Hindlimb muscle (tissue), 1 donor: ENCODE measurements around the gene PTPN2. TPM values are rescaled to one million over a fixed set of nuclear protein-coding genes. Genes with fewer than 3 reads are reported as not detected.
"Not testable (repeated sequence)": the region's sequence is repeated elsewhere in the genome, so short reads cannot be mapped to it uniquely, and the experiment has no call there.

Source experiments
- DNase-seq: peaks from one replicate; pipeline ENCODE4 v3.0.0-alpha.2; 2013
- polyA plus RNA-seq: library from polyadenylated mRNA; unstranded; fragments of 120-200 nt; gene quantifications from one replicate; pipeline ENCODE4 v1.2.1, GENCODE V29; 2013; ENCODE audit not compliant: insufficient read length

PTPN2 gene
- polyA plus RNA-seq, 1 donor, result 31.0 TPM

GRCh38 chr18:12823892-12824291 is 60.1 kb downstream of the PTPN2 start:
- DNase-seq, result no peak

GRCh38 chr18:12821408-12821807 is 62.6 kb downstream of the PTPN2 start:
- DNase-seq, result no peak

- DNase-seq, result peak; percentile 26
These were observed 63.5 kb downstream of the PTPN2 start for GRCh38 chr18:12820506-12820905.

DNA sequence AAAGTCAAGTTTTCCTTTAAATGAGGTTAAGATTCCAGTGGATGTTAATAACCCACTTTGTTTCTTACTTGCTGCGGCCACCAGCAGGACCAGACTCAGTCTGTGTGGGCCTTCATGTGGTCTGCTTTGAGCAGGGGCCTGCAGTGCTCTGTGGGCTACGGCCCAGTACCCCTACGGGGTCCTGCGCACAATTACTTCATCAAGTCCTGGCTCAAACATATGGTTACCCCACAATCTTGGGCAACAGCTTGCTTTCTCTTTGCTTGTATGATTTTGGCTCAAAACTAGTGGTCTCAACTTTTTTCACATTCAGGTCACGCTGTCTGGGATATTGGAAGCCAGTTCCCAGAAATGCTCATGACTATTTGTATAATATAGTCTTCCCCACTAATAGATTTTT is 64.2 kb downstream of the PTPN2 start:
- no peak for DNase-seq

DNA sequence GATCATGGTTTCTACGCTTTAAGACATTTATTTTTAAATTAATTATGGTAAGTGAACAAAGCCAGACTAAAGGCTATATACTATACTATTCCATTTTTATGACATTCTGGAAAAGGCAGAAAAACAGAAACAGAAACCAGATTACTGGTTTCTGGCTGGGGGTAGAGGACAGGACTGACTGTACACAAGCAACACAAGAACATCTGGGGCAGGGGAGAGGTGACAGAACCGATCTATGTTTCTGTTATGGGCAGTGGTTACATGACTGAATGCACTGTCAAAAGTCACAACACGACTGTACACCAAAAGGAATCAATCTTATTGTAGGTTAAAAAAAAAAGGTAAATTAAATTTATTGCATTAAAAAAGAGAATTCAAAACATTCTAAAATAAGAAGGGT is 64.7 kb downstream of the PTPN2 start:
- DNase-seq, result no peak

GRCh38 chr18:12818243-12818642 is 65.8 kb downstream of the PTPN2 start:
- DNase-seq, result no peak

DNA sequence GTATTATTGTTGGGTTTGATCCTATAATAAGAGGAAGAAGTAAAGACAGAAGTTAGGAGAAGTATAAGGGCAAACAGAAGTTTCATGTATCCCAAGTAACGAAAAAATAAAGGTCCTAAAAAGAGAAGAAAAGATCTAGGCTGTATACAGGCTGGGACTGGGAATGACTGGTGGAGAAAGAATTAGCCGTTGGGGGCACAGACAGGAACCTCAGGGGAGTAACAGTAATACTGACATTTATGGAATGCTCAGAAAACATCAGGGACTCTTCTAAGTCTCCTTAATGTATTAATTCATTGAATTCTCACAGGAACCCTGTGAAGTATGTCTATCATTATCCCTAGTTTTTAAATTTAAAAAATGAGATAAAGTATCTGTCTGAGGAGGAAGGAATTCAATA is 67.6 kb downstream of the PTPN2 start:
- no peak for DNase-seq

- no peak for DNase-seq
These were observed 72.7 kb downstream of the PTPN2 start for GRCh38 chr18:12811191-12811950.

- DNase-seq, result no peak
These were observed 80.7 kb downstream of the PTPN2 start for GRCh38 chr18:12803069-12803936.

DNA sequence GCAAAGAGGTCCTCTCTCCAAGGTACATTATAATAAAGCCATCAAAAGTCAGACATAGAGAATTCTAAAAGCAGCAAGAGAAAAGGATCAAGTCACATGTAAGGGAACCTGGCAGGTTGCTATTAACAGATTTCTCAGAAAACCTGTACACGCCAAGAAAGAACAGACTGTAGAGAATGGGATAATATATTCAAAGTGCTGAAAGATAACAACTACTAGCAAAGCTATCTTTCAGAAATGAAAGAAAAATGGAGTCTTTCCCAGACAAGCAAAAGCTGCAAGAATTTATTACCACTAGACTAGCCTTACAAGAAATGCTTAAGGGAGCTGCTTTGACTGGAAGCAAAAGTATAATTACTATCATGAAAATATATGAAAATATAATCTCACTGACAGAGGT is 81.5 kb downstream of the PTPN2 start:
- DNase-seq, result no peak

DNA sequence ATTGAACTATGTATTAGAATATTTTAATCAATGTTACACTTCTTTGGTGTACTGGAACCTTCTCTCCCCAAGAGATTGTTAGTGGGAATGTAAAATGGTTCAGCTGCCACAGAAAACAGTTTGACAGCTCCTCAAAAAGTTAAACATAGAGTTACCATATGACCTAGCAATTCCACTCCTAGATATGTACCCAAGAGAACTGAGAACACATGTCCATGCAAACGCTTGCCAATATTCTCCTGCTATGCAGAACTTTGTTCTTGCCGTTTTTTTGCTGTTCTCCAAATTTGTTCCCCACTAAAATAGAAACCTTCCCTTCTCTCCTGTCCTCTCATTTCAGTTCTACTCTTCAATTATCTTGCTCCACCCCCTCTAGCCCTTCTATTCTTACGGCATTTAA is 87.6 kb downstream of the PTPN2 start:
- DNase-seq, result no peak

GRCh38 chr18:12791610-12792009 is 92.4 kb downstream of the PTPN2 start:
- DNase-seq, result no peak

- DNase-seq, result no peak
These were observed 97.4 kb downstream of the PTPN2 start for GRCh38 chr18:12786669-12787068.

GRCh38 chr18:12783524-12783923 is 100.5 kb downstream of the PTPN2 start:
- DNase-seq, result no peak

- DNase-seq, result no peak
These were observed 101.5 kb downstream of the PTPN2 start for GRCh38 chr18:12782521-12782920.

- DNase-seq, result no peak
These were observed 104.6 kb downstream of the PTPN2 start for GRCh38 chr18:12779456-12779855.

DNA sequence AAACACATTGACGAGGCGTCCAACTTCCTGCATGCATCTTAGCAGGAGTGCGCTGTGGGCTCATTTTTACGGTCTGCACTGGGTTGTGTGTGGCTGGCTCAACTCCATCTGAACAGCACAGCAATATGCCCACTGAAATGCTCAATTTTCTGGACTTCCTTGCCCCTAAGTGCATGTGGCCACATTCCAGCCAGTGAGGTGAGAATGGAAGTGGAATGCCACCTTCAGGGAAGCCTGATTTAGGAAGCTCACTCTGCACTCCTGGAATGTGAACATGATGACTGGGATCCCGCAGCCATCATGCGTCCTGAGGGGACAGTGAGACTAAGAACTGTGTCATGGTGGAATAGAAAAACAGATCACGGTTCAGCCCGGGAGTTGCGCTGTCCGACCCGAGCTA is 105.0 kb downstream of the PTPN2 start:
- no peak for DNase-seq

- DNase-seq, result no peak
These were observed 106.5 kb downstream of the PTPN2 start for GRCh38 chr18:12777500-12777944.

GRCh38 chr18:12776821-12777471 is 107.1 kb downstream of the PTPN2 start:
- no peak for DNase-seq

- not testable (repeated sequence) for DNase-seq
These were observed 107.6 kb downstream of the PTPN2 start for GRCh38 chr18:12776415-12776814.

- DNase-seq, result no peak
These were observed 109.1 kb downstream of the PTPN2 start for GRCh38 chr18:12774982-12775381.

GRCh38 chr18:12773369-12773768 is 110.7 kb downstream of the PTPN2 start:
- no peak for DNase-seq

DNA sequence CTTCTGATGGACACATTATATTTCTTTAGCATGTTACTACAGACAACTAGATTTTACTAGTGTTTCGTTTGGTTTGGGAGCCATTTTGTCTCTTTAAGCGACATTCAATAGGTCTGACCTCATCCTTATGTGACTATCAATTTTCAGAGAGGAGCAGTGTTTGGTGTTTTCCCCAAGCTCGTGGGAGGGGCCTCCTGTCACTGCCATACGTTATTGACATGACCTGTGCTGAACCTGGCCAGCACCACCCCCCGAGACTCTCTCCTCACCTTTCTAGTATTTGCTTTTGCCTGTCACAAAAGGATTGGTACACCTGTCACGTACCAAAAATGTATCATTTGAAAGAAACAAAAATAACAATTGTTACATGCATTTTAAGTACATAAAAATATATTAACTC is 111.9 kb downstream of the PTPN2 start:
- DNase-seq, result no peak
